NCI-H524 treated with DMSO at 0.1 percent for 48 hours (cell line): ENCODE data around the gene PGM1.

Experiments used
- DNase-seq: peaks from one replicate; lab custom pipeline; 2025; lab: John Stamatoyannopoulos, UW

Gene PGM1

DNA sequence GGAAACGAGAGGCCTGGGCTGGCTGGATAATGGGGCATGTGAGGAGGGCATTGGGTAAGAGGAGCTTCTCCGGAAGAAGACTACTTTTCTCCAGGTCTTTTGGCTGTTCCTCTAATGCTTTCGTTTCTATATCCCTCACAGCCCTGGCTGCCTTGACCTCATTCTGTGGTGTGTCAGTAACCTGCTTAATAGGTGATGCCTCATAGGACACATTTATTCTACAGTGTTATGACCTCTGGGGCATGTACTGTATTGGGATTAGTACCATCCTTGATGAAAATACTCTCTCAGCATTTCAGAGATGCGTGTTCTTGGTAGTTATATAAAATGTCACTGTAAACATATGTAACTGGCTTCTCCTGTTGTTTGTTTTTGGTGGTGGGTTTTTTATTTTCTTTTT, 40.1 kb downstream of the PGM1 start:
- DNase-seq, result no peak

- DNase-seq, result no peak
These were observed 41.3 kb downstream of the PGM1 start for GRCh38 chr1:63634471-63634870.

DNA sequence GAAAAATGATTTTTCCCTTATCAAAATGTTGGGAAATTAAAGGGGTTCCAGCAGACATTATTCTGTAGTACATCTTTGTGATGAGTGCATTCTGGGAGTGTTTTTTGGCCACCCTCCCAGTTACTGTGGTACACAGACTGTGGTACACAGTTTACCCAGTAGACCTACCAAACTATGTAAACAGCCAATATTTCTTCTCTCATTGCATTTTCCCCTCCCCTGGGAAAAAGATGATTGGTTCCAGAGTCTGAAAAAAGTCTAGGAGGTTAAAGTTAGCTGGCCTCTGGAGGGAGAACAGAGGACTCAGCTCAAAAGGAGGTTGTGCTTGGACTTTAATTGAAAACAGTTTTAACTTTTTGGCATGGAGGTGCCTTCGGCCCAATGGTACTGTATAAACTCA, 42.5 kb downstream of the PGM1 start:
- DNase-seq, result no peak

DNA sequence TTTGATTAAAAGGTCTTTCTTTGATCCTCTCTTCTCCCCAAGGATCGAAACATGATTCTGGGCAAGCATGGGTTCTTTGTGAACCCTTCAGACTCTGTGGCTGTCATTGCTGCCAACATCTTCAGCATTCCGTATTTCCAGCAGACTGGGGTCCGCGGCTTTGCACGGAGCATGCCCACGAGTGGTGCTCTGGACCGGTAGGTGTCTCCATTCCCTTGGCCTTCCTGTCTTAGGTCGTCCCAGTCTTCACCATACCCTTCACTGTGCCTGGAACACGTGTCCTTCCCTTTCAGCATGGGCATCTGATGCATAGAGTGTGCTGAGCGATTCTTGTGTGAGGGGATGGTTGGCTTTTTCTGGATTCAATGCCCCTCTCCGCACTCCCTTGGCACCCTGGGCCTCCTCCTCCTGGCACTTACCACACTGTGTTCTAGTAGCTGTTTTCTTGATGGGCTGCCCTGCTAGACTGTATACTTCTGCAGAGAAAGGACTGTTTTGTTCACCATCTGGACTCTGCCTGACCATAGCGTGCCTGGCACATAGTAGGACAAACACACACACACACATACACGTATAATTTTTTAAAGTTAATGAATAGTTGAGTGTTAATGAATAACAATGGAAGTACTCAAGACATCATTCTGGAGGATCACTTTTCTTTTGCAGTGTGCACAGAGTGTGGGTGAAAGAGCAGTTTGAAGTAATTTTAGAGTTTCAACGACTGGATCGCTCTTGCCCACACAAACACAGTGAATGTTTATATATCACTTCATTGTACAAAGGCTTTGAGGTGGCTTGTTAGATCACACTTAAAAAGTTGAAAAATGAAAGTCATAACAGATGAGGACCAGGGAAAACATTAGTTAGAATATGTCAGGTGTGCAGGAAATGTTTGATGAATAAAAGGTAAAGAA, 43.2 kb downstream of the PGM1 start:
- no peak for DNase-seq

GRCh38 chr1:63638471-63638870, 45.3 kb downstream of the PGM1 start:
- DNase-seq, result no peak

- no peak for DNase-seq
These were observed 45.7 kb downstream of the PGM1 start for GRCh38 chr1:63638875-63639274.

- no peak for DNase-seq
These were observed 47.7 kb downstream of the PGM1 start for GRCh38 chr1:63640633-63641567.

- no peak for DNase-seq
These were observed 48.4 kb downstream of the PGM1 start for GRCh38 chr1:63641615-63642014.

- no peak for DNase-seq
These were observed 49.7 kb downstream of the PGM1 start for GRCh38 chr1:63642901-63643300.

DNA sequence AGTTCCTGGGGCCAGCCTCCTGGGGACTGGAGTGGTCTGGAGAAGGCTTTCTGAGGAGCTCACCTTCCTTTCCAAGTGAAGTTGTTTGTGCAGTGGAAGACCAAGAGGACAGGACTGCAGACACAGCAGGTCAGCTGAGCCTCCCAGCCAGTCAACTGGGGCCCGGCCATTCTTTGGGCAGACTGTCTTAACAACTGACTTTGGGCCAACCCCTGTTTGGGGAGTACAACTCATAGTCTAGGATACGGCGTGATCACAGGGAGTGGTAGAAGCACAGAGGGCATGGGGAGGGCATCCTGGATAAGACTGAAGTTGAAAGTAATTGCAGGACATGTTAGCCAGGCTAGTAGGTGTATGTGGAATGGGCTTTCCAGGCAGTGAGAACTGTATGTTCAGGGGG, 50.3 kb downstream of the PGM1 start:
- DNase-seq, result no peak

- DNase-seq, result peak; percentile 26
These were observed 50.7 kb downstream of the PGM1 start for GRCh38 chr1:63643926-63644325.

DNA sequence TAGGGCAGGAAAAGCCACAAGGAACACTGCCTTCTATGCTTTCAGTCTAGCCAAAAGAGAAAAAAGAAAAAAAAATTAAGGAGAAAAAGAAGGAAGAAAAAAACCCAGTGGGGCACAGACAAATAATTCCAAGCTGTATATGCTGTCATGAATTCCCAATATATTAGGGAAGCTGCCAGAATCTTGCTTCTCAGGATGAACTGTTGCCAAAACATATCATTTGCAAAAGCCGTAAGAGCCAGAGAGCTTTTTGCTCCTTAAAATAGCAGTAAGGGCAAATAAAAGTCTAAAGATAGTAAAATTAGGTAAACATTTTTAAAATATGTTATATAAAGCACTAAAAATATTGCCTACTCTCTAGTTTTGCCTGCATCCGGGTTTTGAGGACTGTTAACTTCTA, 52.1 kb downstream of the PGM1 start:
- no peak for DNase-seq

DNA sequence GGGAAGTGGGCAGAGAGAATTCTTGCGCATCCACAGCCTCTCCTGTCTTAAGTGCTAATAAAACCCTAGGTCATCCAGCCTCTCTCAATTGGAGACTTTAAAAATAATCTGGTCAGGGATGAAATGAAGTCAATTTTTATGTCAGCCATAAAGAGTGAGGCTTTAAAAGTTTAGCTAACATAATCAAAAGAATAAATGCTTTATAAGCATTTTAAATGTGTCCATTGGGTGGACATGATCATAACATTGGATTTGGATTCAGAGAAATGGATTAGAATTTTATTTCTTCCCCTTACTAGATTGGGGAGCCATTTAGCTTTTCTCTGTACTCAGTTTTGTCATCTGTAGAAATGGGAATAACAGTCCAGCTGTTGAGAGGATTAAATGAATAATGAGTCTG, 55.5 kb downstream of the PGM1 start:
- DNase-seq, result no peak

DNA sequence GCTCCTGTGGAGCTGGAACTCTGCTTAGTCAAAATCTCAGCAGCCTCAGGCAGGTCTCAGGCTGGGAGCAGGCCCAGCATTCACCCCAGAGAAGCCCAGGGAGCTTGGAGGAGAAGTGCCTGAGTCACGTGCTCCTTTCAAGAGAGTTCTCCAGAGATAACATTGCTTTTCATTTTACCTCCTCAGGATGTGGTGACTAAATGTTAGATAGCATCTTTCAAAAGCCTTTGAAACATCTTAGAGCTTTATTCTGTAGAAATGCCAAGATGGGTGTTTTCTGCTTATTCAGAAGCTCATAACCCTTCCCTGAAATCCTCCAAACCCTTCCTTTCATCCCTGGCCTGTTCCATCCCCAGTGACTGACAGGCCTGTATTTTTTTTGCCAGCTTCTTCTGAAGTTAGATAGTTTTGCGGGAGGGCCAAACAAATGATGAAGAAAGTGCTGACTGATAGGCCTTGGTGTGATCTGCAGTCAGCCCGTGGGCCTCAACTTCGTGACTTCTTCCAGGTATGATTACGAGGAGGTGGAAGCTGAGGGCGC, 58.0 kb downstream of the PGM1 start:
- no peak for DNase-seq

DNA sequence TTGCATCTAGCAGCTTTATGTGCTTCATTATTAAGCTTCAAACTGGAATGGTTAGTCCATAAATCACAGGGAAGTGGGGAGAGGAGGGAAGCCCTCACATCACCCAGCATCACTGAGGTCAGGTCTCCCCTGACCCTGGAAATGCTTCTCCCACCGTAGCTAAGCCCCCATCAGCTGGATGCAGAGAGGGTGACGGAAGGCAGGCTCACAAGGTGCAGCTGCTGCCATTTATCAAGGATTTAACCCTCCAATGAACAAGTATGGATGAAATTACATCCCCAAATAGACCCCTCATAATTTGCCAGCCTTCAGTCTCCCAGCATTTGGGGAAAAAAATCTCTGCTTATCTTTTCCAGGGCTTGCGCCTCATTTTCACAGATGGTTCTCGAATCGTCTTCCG, 60.8 kb downstream of the PGM1 start:
- DNase-seq, result peak; percentile 57

DNA sequence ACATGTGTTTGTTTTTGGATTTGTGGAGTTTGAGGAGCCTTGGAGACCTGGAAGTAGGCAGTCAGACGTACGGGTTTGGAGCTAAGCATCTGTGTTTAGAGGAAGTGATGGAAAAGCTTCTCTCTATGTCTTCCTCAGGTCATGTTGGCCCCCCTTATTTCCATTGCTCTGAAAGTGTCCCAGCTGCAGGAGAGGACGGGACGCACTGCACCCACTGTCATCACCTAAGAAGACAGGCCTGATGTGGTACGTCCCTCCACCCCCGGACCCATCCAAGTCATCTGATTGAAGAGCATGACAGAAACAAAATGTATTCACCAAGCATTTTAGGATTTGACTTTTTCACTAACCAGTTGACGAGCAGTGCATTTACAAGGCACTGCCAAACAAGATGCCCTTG, 66.2 kb downstream of the PGM1 start:
- DNase-seq, result no peak

DNA sequence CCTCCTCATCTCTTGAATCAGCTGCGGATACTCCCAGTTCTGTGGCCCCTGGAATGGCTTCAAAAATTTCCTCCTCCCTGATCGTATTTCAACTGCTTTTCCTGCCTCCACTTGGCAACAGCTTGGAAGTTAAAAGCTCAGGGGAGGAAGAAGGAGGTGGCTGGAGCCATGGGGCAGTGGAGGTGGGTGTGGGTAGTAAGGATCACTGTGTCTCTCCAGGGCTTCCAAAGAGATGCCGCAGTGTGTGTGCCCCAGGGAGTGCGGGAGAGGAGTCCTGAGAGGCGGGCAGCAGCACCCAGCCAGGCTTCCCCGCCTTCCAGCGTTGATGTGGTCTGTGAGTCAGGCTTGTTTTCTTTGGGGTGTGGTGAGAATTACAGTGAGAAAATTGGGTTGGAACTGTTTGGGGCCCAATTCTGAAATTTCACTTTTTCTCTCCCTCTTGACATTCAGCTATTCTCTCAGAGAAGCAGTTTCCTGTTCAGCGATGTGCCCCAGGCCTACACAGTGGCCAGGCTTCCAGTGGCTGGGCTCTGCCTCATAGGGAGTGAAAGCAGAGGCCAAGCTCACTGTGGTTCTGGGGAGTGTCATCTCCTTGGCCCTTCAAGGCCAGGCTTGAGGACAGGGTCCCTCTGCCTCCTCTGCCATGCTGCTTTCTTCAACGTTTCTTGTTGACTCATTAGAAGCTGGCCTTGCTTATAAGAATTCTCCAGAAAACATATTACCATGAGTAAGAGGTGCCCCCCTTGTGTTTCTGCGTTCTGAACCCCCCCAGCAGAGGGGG, 69.0 kb downstream of the PGM1 start:
- no peak for DNase-seq

DNA sequence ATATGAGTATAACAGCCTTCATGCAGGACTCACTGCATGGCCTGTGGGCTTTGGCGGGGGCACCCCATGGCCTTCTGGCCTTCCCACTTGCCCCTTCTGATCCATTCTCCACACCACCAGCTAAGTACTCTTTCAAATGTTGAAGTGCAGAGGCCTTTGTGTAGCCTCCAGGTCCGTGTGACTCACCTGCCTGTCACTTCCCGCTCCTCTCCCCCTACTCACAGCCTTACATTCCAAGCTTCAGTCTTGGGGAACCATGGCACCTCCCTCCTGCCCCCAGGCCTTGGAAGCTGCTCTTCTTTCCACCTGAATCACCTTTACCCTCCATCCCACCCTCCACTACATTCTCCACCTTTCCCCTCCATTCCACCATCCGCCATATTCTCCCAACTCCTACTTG, 69.6 kb downstream of the PGM1 start:
- DNase-seq, result no peak

GRCh38 chr1:63663301-63663700, 70.1 kb downstream of the PGM1 start:
- DNase-seq, result no peak

- no peak for DNase-seq
These were observed 70.7 kb downstream of the PGM1 start for GRCh38 chr1:63663873-63664272.

- DNase-seq, result no peak
These were observed 71.5 kb downstream of the PGM1 start for GRCh38 chr1:63664742-63665141.

DNA sequence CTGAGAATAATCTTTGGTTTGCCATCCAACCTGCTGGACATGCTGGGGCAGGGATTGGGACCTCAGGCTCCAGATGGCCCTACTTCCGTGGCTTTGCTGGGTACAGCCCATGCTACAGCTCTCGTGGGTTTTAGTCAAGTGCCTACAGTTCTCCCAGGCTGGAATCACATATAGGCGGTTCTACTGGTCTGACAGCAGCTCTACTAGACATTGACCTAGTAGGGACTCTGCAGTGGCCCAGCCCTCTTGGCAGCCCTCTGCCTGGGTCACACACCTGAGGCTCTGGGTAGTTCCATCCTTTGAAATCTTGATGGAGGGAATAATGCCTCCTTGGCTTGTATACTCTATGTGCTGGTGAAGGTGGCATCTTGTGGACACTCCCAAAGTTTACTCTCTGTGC, 72.2 kb downstream of the PGM1 start:
- no peak for DNase-seq
